Transverse colon (tissue), 4 donors: ENCODE data around the gene NSD1. TPM values are rescaled to one million over a fixed set of nuclear protein-coding genes. Genes with fewer than 3 reads are reported as not detected.

Experiments used
- DNase-seq: peaks from one replicate; pipeline ENCODE4 v3.0.0-alpha.2; 2019
- H3K27ac ChIP-seq, 4 donors: fragments of 200-600 bp; sonication (generic); 2 replicates each; pipeline ENCODE4 v1.5.1; 2016 to 2018; ENCODE audit warnings: inconsistent platforms in 4 of 4
- H3K27me3 ChIP-seq: fragments of 200-600 bp; sonication (generic); 2 replicates; pipeline ENCODE4 v1.5.1; 2017; ENCODE audit warnings: inconsistent platforms
- H3K36me3 ChIP-seq, 4 donors: fragments of 200-600 bp; sonication (generic); 2 replicates each; pipeline ENCODE4 v1.5.1; 2017 to 2019; ENCODE audit warnings: inconsistent platforms in 4 of 4
- H3K4me1 ChIP-seq, 4 donors: fragments of 200-600 bp; sonication (generic); 2 replicates each; pipeline ENCODE4 v1.5.1; 2017 to 2020; ENCODE audit warnings: inconsistent platforms in 4 of 4
- H3K4me3 ChIP-seq, 4 donors: fragments of 200-600 bp; sonication (generic); 1 replicate in 1 of 4; 2 replicates in 3 of 4; pipeline versions ENCODE4 v1.5.1 to v1.6.1; 2017 to 2019; ENCODE audit warnings: inconsistent platforms in 4 of 4
- H3K9me3 ChIP-seq, 2 donors: fragments of 200-600 bp; sonication (generic); 2 replicates each; pipeline ENCODE4 v1.5.1; 2017 to 2019; ENCODE audit warnings: inconsistent platforms in 2 of 2
- EP300 ChIP-seq: sonication (generic); formaldehyde crosslinking; IDR thresholded peaks from one replicate; pipeline ENCODE4 v1.6.1; 2017; ENCODE audit warnings: antibody characterized with exemption, low read depth
- POLR2A ChIP-seq: fragments of 450-650 bp; IDR thresholded peaks from one replicate; pipeline ENCODE4 v1.6.1; 2016; ENCODE audit warnings: antibody characterized with exemption, mild to moderate bottlenecking, moderate library complexity
- POLR2AphosphoS5 ChIP-seq, 3 donors: sonication (generic); formaldehyde crosslinking; IDR thresholded peaks; one replicate each; pipeline ENCODE4 v1.6.1; 2016; ENCODE audit warnings: antibody characterized with exemption in 3 of 3
- WGBS, 2 donors: methylation state at CpG; one replicate each; pipeline ENCODE4 v1.1.5; 2018; ENCODE audit warnings: low coverage in 1 of 2; 5-methylcytosine and 5-hydroxymethylcytosine counted together
- in situ Hi-C, 4 donors: fragments of 200-750 bp; cut with MboI; loops; one replicate each; pipeline versions ENCODE4 v1.15.0 to v1.15.1; 2017; ENCODE audit warnings: low sequenced_read_pairs in 3 of 4, low pct_ligation_motif_present in 1 of 4, low pct_unique_long_range_greater_than_20kb in 1 of 4
- intact Hi-C: fragments of 100-400 bp; cut with DNase I; formaldehyde crosslinking; loops from one replicate; pipeline ENCODE4 v1.15.1; 2023; ENCODE audit warnings: low total_unique reads
- total RNA-seq, 4 donors: library from RNA; depleted of rRNA; stranded (reverse); fragments of >200 nt; gene quantifications; one replicate each; pipeline ENCODE4 v1.1.0, GENCODE V29; 2016
- TF ChIP-seq, protein P1 (sequence below), 5 experiments: fragments of 200-600 bp in 3 of 5; fragments of 450-650 bp in 2 of 5; sonication (generic) in 3 of 5; IDR thresholded peaks; 1 replicate in 2 of 5; 2 replicates in 3 of 5; pipeline ENCODE4 v1.5.1; 2016 to 2017; ENCODE audit warnings: antibody characterized with exemption in 5 of 5, inconsistent platforms in 3 of 5, mild to moderate bottlenecking in 2 of 5, moderate library complexity in 1 of 5

The NSD1 gene
- total RNA-seq, 4 donors from 2014 or later = 32.6 to 84.9 (median 60.7) TPM

- no peak for DNase-seq
- Histone ChIP-seq H3K4me3 (no peak overlapping the region), H3K27ac (no peak overlapping the region), H3K4me1 (peaks cover 6 to 15% (median 8%) of the 10 kb centered on the region in 4 donors), H3K27me3 (no peaks in the 10 kb centered on the region), H3K36me3 (peaks cover 0 to 7% (median under 1%) of the 10 kb centered on the region in 4 donors), H3K9me3 (no peaks in the 10 kb centered on the region)
- TF ChIP-seq EP300 (no peak), POLR2A (no peak), POLR2AphosphoS5 (IDR thresholded peaks at IDR 0.05) (no peak)
- TF ChIP-seq, protein P1, sequence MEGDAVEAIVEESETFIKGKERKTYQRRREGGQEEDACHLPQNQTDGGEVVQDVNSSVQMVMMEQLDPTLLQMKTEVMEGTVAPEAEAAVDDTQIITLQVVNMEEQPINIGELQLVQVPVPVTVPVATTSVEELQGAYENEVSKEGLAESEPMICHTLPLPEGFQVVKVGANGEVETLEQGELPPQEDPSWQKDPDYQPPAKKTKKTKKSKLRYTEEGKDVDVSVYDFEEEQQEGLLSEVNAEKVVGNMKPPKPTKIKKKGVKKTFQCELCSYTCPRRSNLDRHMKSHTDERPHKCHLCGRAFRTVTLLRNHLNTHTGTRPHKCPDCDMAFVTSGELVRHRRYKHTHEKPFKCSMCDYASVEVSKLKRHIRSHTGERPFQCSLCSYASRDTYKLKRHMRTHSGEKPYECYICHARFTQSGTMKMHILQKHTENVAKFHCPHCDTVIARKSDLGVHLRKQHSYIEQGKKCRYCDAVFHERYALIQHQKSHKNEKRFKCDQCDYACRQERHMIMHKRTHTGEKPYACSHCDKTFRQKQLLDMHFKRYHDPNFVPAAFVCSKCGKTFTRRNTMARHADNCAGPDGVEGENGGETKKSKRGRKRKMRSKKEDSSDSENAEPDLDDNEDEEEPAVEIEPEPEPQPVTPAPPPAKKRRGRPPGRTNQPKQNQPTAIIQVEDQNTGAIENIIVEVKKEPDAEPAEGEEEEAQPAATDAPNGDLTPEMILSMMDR (IDR thresholded peaks at IDR 0.05) = no peak
- in situ Hi-C loops (no loop called here), intact Hi-C loops (no loop called here)
- WGBS, 2 donors = 95 to 98% methylated on average over 11 of the region's 11 CpGs
Measured at GRCh38 chr5:177231479-177232250, 98.1 kb downstream of the NSD1 start.

GRCh38 chr5:177232358-177232757 lies 98.8 kb downstream of the NSD1 start:
- in situ Hi-C loops (no loop called here), intact Hi-C loops (no loop called here)
- TF ChIP-seq, protein P1 (IDR thresholded peaks at IDR 0.05) = no peak
- H3K4me3 ChIP-seq = no peak overlapping the region
- no peaks in the 10 kb centered on the region for H3K27me3 ChIP-seq
- H3K9me3 ChIP-seq = no peaks in the 10 kb centered on the region
- DNase-seq = no peak
- peaks cover 0 to 13% (median 3%) of the 10 kb centered on the region in 4 donors for H3K36me3 ChIP-seq
- H3K27ac ChIP-seq = peak overlapping the region in 1 of 4 donors; percentile 22
- 65 to 66% methylated on average over 4 of the region's 4 CpGs for WGBS, 2 donors
- peaks cover 6 to 15% (median 8%) of the 10 kb centered on the region in 4 donors for H3K4me1 ChIP-seq

DNA sequence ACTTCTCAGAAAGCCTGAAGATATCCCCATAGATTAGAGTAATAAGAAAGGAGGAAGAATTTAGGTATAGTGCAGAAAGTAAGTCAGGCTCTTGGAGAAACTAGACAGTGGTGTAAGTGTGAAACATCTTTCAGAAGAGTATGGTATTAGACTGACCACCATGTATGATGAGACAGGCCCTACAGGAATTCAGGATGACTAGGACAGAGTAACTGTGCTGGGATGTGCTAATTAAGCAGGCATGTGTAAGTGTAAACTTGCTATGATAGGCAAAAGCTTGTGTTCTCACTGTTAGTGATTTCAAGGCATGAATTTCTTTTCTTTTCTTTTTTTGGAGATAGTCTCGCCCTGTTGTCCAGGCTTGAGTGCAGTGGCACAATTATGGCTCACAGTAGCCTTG lies 99.2 kb downstream of the NSD1 start:
- DNase-seq = no peak
- Histone ChIP-seq H3K9me3 (no peaks in the 10 kb centered on the region), H3K27ac (peak overlapping the region in 2 of 4 donors; percentile 22 to 28), H3K4me1 (peaks cover 6 to 15% (median 8%) of the 10 kb centered on the region in 4 donors), H3K4me3 (no peak overlapping the region), H3K27me3 (no peaks in the 10 kb centered on the region), H3K36me3 (peaks cover 0 to 14% (median 4%) of the 10 kb centered on the region in 4 donors)
- WGBS, 2 donors = 83 to 91% methylated on average over 1 of the region's 1 CpG
- intact Hi-C loops (no loop called here), in situ Hi-C loops (no loop called here)
- TF ChIP-seq EP300 (no peak), POLR2AphosphoS5 (IDR thresholded peaks at IDR 0.05) (no peak), POLR2A (no peak)
- TF ChIP-seq, protein P1 (IDR thresholded peaks at IDR 0.05) = no peak

DNA sequence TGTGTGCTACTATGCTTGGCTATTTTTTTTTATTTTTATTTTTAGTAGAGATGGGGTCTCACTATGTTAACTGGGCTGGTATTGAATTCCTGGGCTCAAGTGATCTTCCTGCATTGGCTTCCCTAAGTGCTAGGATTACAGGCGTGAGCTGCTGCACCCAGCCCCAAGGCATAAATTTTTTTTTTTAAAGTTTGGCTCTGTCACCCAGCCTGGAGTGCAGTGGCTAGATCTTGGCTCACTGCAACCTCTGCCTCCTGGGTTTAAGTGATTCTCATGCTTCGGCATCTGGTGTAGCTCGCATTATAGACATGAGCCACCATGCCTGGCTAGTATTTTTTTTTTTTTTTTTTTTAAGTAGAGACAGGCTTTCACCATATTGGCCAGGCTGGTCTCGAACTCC lies 99.6 kb downstream of the NSD1 start:
- in situ Hi-C loops = no loop called here
- WGBS, 2 donors = 80 to 82% methylated on average over 2 to 4 of the region's 4 CpGs

More for the DNA sequence above, 99.6 kb downstream of the NSD1 start:
- intact Hi-C loops = no loop called here
- no peak overlapping the region for H3K4me3 ChIP-seq
- H3K36me3 ChIP-seq = peaks cover 0 to 19% (median 6%) of the 10 kb centered on the region in 4 donors
- peaks cover 6 to 15% (median 8%) of the 10 kb centered on the region in 4 donors for H3K4me1 ChIP-seq
- peak overlapping the region in 2 of 4 donors; percentile 22 to 28 for H3K27ac ChIP-seq
- no peaks in the 10 kb centered on the region for H3K9me3 ChIP-seq
- H3K27me3 ChIP-seq = no peaks in the 10 kb centered on the region
- no peak for TF ChIP-seq POLR2AphosphoS5 (IDR thresholded peaks at IDR 0.05)
- TF ChIP-seq POLR2A = no peak
- TF ChIP-seq EP300 = no peak
- DNase-seq = no peak
